Ascending aorta (tissue), 2 donors: ENCODE measurements around the gene SMIM22. TPM values are rescaled to one million over a fixed set of nuclear protein-coding genes. Genes with fewer than 3 reads are reported as not detected.

Source experiments
- DNase-seq, 2 donors: peaks; one replicate each; pipeline ENCODE4 v3.0.0-alpha.2; 2019; ENCODE audit warnings: low spot score in 2 of 2
- H3K27ac ChIP-seq, 2 donors: fragments of 200-600 bp; sonication (generic); one replicate each; pipeline ENCODE4 v1.5.1; 2016 to 2017; ENCODE audit warnings: mild to moderate bottlenecking in 1 of 2
- H3K27me3 ChIP-seq: fragments of 200-600 bp; sonication (generic); one replicate; pipeline ENCODE4 v1.5.1; 2017
- H3K36me3 ChIP-seq, 2 donors: fragments of 200-600 bp; sonication (generic); one replicate each; pipeline ENCODE4 v1.5.1; 2016
- H3K4me1 ChIP-seq, 2 donors: fragments of 200-600 bp; sonication (generic); one replicate each; pipeline ENCODE4 v1.5.1; 2016 to 2017; ENCODE audit warnings: mild to moderate bottlenecking in 1 of 2
- H3K4me3 ChIP-seq, 2 donors: fragments of 200-600 bp; sonication (generic); one replicate each; pipeline ENCODE4 v1.5.1; 2016 to 2017; ENCODE audit warnings: mild to moderate bottlenecking in 1 of 2
- H3K9me3 ChIP-seq, 2 donors: fragments of 200-600 bp; sonication (generic); one replicate each; pipeline ENCODE4 v1.5.1; 2016
- intact Hi-C: fragments of 100-400 bp; cut with DNase I; formaldehyde crosslinking; loops from one replicate; pipeline ENCODE4 v1.15.1; 2023
- total RNA-seq: library from RNA; depleted of rRNA; stranded (reverse); fragments of >200 nt; gene quantifications from one replicate; pipeline ENCODE4 v1.1.0, GENCODE V29; 2016
- TF ChIP-seq, protein P1 (sequence below), 3 experiments: fragments of 200-600 bp in 2 of 3; fragments of 450-650 bp in 1 of 3; sonication (generic) in 2 of 3; IDR thresholded peaks; one replicate each; pipeline ENCODE4 v1.5.1; 2016 to 2019; ENCODE audit warnings: antibody characterized with exemption in 3 of 3, mild to moderate bottlenecking in 1 of 3, moderate library complexity in 1 of 3

The SMIM22 gene, protein sequence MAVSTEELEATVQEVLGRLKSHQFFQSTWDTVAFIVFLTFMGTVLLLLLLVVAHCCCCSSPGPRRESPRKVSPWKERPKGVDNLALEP
- total RNA-seq = not detected

DNA sequence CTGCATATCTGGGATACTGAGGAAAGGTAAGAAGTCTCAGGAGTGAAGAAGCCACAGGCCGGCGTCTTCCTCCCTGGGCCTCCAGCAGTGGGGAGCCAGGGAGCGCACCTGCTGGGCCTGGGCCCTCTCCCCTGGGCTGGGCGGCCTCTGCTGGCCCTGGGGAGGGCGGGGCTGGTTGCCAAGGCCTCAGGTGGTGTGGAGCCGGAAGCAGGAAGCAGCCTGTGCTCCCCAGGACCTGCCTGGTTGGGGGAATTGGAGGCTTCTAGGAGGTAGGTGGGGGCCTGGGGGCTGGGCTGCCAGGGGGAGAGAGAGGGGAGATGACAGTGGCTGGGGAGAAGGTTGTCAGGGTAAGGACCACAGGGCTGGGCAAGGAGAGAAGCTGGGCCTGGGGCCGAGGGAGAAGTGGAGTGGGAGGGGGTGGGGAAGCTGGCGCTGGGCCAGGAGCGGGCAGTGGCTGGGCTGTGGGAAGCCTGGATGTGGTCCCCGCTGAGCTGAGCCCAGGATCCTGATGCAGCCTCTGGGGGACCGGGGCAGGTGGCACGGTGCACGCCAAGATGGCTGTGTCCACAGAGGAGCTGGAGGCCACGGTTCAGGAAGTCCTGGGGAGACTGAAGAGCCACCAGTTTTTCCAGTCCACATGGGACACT, at the start of gene SMIM22:
Gene SMIM22, plus strand, starts transcription at position 189 of the 647 bp plus-strand sequence. Its CDS starts 366 bp downstream, at position 555.
- intact Hi-C loops = no loop called here
- Histone ChIP-seq H3K4me3 (no peak within 1 kb of the TSS), H3K27me3 (no peaks in the 10 kb centered on the region)

DNA sequence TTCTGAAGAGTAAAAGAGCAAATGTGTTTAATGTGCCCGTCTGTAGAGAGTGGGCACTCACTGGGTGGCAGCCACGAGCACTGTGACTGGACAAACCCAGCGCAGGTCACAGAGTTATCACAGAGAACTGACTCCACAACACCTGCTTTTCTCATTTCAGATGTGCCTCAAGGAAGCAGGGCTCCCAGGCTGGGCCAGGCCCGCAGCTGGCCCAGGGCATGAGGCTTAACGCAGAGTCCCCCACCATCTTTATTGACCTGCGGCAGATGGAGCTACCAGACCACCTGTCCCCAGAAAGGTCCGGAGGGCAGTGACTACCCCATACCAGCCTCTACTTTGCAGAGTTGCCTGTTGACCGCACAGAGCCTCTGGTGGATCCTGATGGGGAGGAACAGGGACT, 49.0 kb upstream of the SMIM22 start:
- Histone ChIP-seq H3K27ac (no peak overlapping the region), H3K4me1 (peaks cover 0 to 3% of the 10 kb centered on the region in 2 donors), H3K9me3 (no peaks in the 10 kb centered on the region), H3K27me3 (no peaks in the 10 kb centered on the region), H3K4me3 (no peak overlapping the region), H3K36me3 (peaks cover 7 to 24% of the 10 kb centered on the region in 2 donors)
- intact Hi-C loops = no loop called here
- DNase-seq = no peak
- TF ChIP-seq, protein P1, sequence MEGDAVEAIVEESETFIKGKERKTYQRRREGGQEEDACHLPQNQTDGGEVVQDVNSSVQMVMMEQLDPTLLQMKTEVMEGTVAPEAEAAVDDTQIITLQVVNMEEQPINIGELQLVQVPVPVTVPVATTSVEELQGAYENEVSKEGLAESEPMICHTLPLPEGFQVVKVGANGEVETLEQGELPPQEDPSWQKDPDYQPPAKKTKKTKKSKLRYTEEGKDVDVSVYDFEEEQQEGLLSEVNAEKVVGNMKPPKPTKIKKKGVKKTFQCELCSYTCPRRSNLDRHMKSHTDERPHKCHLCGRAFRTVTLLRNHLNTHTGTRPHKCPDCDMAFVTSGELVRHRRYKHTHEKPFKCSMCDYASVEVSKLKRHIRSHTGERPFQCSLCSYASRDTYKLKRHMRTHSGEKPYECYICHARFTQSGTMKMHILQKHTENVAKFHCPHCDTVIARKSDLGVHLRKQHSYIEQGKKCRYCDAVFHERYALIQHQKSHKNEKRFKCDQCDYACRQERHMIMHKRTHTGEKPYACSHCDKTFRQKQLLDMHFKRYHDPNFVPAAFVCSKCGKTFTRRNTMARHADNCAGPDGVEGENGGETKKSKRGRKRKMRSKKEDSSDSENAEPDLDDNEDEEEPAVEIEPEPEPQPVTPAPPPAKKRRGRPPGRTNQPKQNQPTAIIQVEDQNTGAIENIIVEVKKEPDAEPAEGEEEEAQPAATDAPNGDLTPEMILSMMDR (IDR thresholded peaks at IDR 0.05) = no peak

More for the DNA sequence above, at the start of gene SMIM22:
- TF ChIP-seq, protein P1 (IDR thresholded peaks at IDR 0.05) = no peak
- DNase-seq = no peak
- Histone ChIP-seq H3K27ac (no peak within 1 kb of the TSS), H3K4me1 (no peaks in the 10 kb centered on the region), H3K36me3 (peaks cover 12% of the 10 kb centered on the region in 2 donors), H3K9me3 (no peaks in the 10 kb centered on the region)

DNA sequence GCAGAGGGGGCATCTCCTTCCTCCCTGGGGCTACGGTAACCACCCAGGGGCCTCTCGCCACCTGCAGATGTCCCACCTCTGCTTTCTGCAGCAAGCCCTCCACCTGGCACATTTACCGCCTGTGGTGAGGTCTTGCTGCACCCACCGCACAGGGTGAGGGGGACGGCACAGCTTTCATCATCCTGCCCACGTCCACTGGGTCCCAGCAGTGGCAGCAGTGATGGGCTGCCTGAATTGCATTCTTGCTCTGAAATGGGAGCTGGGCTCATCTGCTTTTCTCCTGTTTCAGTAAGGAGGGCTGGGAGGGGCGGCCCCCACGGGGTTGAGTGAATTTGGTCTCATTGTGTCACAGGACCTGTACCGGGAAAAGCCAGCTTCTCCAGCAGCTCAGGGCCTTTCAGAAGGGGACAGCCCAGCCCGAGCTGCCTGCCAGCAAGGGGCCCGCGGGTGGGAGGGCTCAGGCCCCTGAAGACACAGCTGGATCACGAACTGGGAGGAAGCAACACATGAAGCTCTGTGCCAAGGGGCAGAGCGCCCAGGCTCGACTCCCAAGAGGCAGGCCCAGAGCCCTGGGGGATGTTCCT, 48.1 kb upstream of the SMIM22 start:
- Histone ChIP-seq H3K27me3 (no peaks in the 10 kb centered on the region), H3K4me3 (no peak overlapping the region), H3K9me3 (no peaks in the 10 kb centered on the region), H3K27ac (no peak overlapping the region), H3K4me1 (peaks cover 0 to 3% of the 10 kb centered on the region in 2 donors), H3K36me3 (peaks cover 16 to 32% of the 10 kb centered on the region in 2 donors)
- no peak for DNase-seq
- TF ChIP-seq, protein P1 (IDR thresholded peaks at IDR 0.05) = no peak
- intact Hi-C loops = no loop called here

DNA sequence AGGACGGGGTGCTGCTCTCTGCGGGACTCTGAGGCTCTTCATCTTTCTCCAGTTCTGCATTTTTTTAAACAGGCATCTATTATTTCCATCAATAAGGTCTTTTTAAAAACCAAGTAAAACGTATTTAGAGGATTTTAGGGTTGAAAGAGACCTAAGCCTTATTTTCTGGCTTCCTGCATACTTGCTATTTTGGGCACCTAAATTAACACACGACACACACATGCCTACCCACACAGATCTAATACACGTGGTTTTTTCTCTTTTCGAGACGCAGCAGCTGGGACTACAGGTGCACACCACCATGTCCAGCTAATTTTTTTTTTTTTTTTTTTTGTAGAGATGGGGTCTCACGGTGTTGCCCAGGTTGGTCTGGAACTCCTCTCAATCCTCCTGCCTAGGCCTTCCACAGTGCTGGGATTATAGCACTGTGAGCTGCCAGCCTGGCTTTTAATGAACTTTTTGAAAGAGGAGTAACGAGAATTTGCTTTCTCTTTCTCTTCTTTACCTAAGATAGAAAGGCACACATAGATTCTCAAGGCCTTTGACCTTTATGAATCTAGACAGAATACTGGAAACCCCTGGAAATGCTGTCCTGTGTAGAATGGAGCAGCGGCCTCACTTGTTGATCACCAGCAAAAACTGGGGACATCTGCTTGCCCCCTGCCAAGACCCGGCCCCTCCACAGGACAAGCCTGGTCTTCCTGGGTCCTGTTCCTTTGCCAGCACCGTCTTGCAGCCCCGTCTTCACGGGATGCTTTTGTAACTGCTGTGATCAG, 47.1 kb upstream of the SMIM22 start:
- TF ChIP-seq, protein P1 (IDR thresholded peaks at IDR 0.05) = no peak
- intact Hi-C loops = no loop called here
- no peak for DNase-seq
- Histone ChIP-seq H3K36me3 (peaks cover 26 to 42% of the 10 kb centered on the region in 2 donors), H3K9me3 (no peaks in the 10 kb centered on the region), H3K27me3 (no peaks in the 10 kb centered on the region), H3K4me3 (no peak overlapping the region), H3K27ac (no peak overlapping the region), H3K4me1 (peaks cover 0 to 3% of the 10 kb centered on the region in 2 donors)

DNA sequence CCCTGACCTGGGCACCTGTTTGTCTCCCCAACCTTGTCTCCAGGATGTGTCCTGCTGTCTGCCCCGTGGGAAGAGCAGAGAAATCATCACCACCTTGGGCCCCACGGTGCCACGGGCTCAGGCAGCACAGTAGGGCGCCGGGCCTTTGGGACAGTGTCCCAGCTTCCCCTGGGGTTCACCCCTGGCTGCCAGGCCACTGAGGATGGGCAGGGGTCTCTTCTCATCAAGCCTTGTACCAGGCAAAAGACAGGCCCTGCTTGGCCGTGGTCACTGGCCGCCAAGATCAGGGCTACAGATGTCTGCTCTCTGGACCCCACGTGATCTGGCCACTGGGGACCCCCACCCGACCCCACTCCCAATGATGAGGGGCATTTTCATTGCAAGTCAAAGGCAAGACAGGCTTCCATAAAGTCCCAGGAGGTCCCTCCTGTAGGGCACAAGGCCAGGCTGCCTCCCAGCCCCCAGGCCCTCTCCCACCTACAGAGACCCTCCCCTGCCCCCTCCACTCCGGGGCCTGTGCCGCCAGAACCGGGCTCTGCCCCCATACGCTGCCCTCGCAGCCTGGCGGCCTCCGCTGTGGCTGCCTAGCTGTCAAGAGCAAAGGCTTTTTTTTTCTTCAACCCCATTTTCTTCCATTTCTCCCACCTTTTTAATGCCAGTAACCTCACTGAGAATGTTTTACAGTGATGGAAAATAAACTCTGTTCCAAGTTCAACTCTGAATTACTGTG, 46.3 kb upstream of the SMIM22 start:
- Histone ChIP-seq H3K27me3 (no peaks in the 10 kb centered on the region), H3K9me3 (no peaks in the 10 kb centered on the region), H3K27ac (no peak overlapping the region), H3K36me3 (peaks cover 33 to 50% of the 10 kb centered on the region in 2 donors), H3K4me3 (no peak overlapping the region), H3K4me1 (peaks cover 0 to 3% of the 10 kb centered on the region in 2 donors)
- no peak for DNase-seq
- TF ChIP-seq, protein P1 (IDR thresholded peaks at IDR 0.05) = no peak
- intact Hi-C loops = no loop called here
